OCI-LY3 (cell line): ENCODE measurements around the gene ATP1A1.

Experiments
- H2AFZ ChIP-seq: fragments of 200-600, 300-600 bp; shearing (Covaris generic); 2 replicates; pipeline ENCODE4 v1.6.0; 2014; ENCODE audit warnings: antibody characterized with exemption, low read depth, low read length
- H3K27ac ChIP-seq: fragments of 200-600, 300-600 bp; sonication (generic); 2 replicates; pipeline ENCODE4 v1.5.1; 2014; ENCODE audit warnings: mild to moderate bottlenecking, low read length, moderate library complexity, mixed read lengths
- H3K27me3 ChIP-seq: fragments of 200-600, 300-600 bp; sonication (generic); 2 replicates; pipeline ENCODE4 v1.6.1; 2014; ENCODE audit warnings: low read depth, low read length, mixed read lengths
- H3K36me3 ChIP-seq: fragments of 200-600, 300-600 bp; sonication (generic); replicated peaks from 2 replicates; pipeline ENCODE3; 2014; ENCODE audit warnings: low read depth, low read length, mixed read lengths
- H3K4me1 ChIP-seq: fragments of 300-600, 200-600 bp; sonication (generic); 2 replicates; pipeline ENCODE4 v1.6.1; 2014; ENCODE audit warnings: low read length, mixed read lengths
- H3K4me2 ChIP-seq: fragments of 200-600, 300-600 bp; sonication (generic); 2 replicates; pipeline ENCODE4 v1.6.1; 2014; ENCODE audit warnings: low read length, mixed read lengths
- H3K4me3 ChIP-seq: fragments of 300-600, 200-600 bp; sonication (generic); 2 replicates; pipeline ENCODE4 v1.5.1; 2014; ENCODE audit warnings: antibody characterized with exemption, mild to moderate bottlenecking, low read length, moderate library complexity
- H3K79me2 ChIP-seq: fragments of 300-600, 200-600 bp; shearing (Covaris generic); 2 replicates; pipeline ENCODE4 v1.6.1; 2014; ENCODE audit warnings: mild to moderate bottlenecking, low read length, mixed read lengths
- H3K9ac ChIP-seq: fragments of 300-600, 200-600 bp; shearing (Covaris generic); 2 replicates; pipeline ENCODE4 v1.6.0; 2014; ENCODE audit warnings: mild to moderate bottlenecking, low read length, moderate library complexity
- H3K9me3 ChIP-seq: fragments of 200-600, 300-600 bp; shearing (Covaris generic); 2 replicates; pipeline ENCODE4 v1.6.1; 2014; ENCODE audit warnings: low read length, mixed read lengths; ENCODE audit not compliant: insufficient read depth
- H4K20me1 ChIP-seq: fragments of 200-600, 300-600 bp; sonication (generic); 2 replicates; pipeline ENCODE4 v1.6.1; 2016; ENCODE audit warnings: low read length, mixed read lengths; ENCODE audit not compliant: insufficient read depth
- EZH2phosphoT487 ChIP-seq: fragments of 200-600 bp; shearing (Covaris generic); IDR thresholded peaks from 2 replicates; pipeline ENCODE4 v1.6.1; 2018; ENCODE audit warnings: antibody characterized with exemption, mixed run types, low read depth
- TF ChIP-seq, protein P1 (sequence below): fragments of 200-600, 300-600 bp; sonication (generic); IDR thresholded peaks from 2 replicates; pipeline ENCODE4 v1.5.1; 2014; ENCODE audit warnings: antibody characterized with exemption, low read length, low read depth

ATP1A1 gene

DNA sequence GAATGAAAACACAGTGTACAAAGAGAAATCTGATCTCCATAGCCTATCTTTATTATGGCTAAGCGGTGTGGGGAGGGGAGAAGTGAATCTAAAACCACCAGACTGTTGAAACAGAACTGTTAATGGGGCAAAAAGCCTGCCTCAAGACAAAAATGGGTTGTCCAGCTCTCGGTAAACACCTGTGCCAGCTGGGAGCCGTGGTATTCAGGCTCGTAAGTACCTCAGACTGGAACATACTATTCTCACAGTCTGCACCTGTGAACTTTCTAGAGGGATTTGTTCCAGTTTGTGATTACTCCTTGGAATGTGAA lies 42.7 kb upstream of the ATP1A1 start:
- no peak for TF ChIP-seq EZH2phosphoT487
- TF ChIP-seq, protein P1, sequence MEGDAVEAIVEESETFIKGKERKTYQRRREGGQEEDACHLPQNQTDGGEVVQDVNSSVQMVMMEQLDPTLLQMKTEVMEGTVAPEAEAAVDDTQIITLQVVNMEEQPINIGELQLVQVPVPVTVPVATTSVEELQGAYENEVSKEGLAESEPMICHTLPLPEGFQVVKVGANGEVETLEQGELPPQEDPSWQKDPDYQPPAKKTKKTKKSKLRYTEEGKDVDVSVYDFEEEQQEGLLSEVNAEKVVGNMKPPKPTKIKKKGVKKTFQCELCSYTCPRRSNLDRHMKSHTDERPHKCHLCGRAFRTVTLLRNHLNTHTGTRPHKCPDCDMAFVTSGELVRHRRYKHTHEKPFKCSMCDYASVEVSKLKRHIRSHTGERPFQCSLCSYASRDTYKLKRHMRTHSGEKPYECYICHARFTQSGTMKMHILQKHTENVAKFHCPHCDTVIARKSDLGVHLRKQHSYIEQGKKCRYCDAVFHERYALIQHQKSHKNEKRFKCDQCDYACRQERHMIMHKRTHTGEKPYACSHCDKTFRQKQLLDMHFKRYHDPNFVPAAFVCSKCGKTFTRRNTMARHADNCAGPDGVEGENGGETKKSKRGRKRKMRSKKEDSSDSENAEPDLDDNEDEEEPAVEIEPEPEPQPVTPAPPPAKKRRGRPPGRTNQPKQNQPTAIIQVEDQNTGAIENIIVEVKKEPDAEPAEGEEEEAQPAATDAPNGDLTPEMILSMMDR, result no peak
- H3K9me3 ChIP-seq, result no peaks in the 10 kb centered on the region
- H3K9ac ChIP-seq, result no peak overlapping the region
- no peak overlapping the region for H3K4me2 ChIP-seq
- H4K20me1 ChIP-seq, result no peaks in the 10 kb centered on the region
- peaks cover 8% of the 10 kb centered on the region; the same call in 1 of the 2 replicates for H3K4me1 ChIP-seq
- no peak overlapping the region for H3K27ac ChIP-seq
- H3K27me3 ChIP-seq, result no peaks in the 10 kb centered on the region
- H3K36me3 ChIP-seq, result no peaks in the 10 kb centered on the region
- no peaks in the 10 kb centered on the region for H3K79me2 ChIP-seq
- no peak overlapping the region for H3K4me3 ChIP-seq
- H2AFZ ChIP-seq, result no peak overlapping the region

DNA sequence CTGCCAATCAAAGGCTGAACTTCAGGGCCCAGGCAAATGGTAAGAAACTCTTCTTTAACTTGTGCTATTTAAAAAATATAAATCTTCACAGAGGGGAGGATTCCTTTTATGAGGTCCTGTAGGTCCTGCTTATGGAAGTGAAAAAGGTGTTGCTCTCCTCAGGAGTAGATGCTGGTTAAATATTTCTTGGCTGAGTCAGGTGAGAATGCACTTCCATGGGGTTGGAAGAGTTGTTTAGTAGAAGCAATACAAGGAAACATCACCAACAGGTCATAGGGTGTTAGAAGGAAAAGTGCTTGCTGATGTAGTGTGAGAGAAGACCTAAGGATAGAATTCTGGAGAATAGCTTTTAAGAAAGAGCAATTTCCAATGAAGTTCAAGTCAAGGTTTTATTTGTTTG lies 42.2 kb upstream of the ATP1A1 start:
- Histone ChIP-seq H3K36me3 (no peaks in the 10 kb centered on the region), H2AFZ (no peak overlapping the region), H4K20me1 (no peaks in the 10 kb centered on the region), H3K4me3 (no peak overlapping the region), H3K27me3 (no peaks in the 10 kb centered on the region), H3K9ac (no peak overlapping the region), H3K4me2 (no peak overlapping the region), H3K9me3 (no peaks in the 10 kb centered on the region), H3K27ac (no peak overlapping the region), H3K79me2 (no peaks in the 10 kb centered on the region), H3K4me1 (peaks cover 5% of the 10 kb centered on the region; the same call in 1 of the 2 replicates)
- TF ChIP-seq, protein P1, result no peak
- no peak for TF ChIP-seq EZH2phosphoT487

DNA sequence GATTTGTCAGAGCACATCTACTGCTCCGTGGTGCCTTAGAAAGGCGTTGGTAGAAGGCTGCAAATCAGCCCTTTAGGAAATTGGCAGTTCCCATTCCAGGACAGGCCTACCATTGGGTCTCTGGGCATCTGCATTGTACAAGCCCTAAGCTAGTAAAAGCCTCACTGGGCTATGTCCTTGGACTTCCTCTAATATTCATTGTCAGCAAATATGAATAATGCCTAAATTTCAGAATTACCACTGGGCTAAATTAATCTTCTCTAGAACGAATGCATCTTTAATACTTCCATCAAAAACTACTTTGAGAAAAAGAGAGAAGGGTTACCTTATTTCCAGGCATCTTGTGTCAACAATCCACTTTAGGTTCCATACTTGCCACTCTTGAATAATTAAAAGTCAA lies 41.5 kb upstream of the ATP1A1 start:
- H3K4me2 ChIP-seq, result no peak overlapping the region
- H3K79me2 ChIP-seq, result no peaks in the 10 kb centered on the region
- H3K4me3 ChIP-seq, result no peak overlapping the region
- H2AFZ ChIP-seq, result no peak overlapping the region
- H3K36me3 ChIP-seq, result no peaks in the 10 kb centered on the region
- H3K4me1 ChIP-seq, result 0 out of 2 replicates have a peak, but pooled peaks cover 3% of the 10 kb centered on the region
- TF ChIP-seq, protein P1, result no peak
- TF ChIP-seq EZH2phosphoT487, result no peak
- H4K20me1 ChIP-seq, result no peaks in the 10 kb centered on the region
- no peak overlapping the region for H3K9ac ChIP-seq
- H3K27me3 ChIP-seq, result no peaks in the 10 kb centered on the region
- no peak overlapping the region for H3K27ac ChIP-seq
- no peaks in the 10 kb centered on the region for H3K9me3 ChIP-seq

DNA sequence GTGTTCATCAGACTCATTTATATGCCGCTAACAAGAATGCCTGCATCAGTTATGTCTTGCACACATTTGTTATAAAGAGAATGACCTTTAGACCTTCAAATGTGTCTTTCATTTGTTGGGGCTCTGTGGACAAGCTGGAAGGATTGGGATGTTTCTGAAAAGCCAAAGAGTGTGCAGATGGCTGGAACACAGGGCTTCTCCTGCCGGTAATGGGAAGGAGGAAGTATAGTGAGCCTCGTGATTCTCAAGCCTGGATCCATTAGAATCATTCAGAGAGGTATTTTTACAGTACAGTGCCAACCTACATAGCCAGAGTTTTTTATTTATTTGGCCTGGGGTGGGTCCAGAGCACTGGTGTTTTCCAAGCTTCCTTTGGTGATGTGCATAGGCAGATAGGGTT lies 40.6 kb upstream of the ATP1A1 start:
- H3K4me3 ChIP-seq, result no peak overlapping the region
- no peaks in the 10 kb centered on the region for H3K9me3 ChIP-seq
- H3K4me2 ChIP-seq, result no peak overlapping the region
- H3K36me3 ChIP-seq, result no peaks in the 10 kb centered on the region
- no peak overlapping the region for H2AFZ ChIP-seq
- H4K20me1 ChIP-seq, result no peaks in the 10 kb centered on the region
- H3K27me3 ChIP-seq, result no peaks in the 10 kb centered on the region
- 0 out of 2 replicates have a peak, but pooled peaks cover 3% of the 10 kb centered on the region for H3K4me1 ChIP-seq
- H3K79me2 ChIP-seq, result no peaks in the 10 kb centered on the region
- TF ChIP-seq EZH2phosphoT487, result no peak
- TF ChIP-seq, protein P1, result no peak
- no peak overlapping the region for H3K9ac ChIP-seq
- H3K27ac ChIP-seq, result no peak overlapping the region
